GM21447 (cell line): ENCODE data around the gene RAB26.
"Not testable (repeated sequence)": the region's sequence is repeated elsewhere in the genome, so short reads cannot be mapped to it uniquely, and the experiment has no call there.

Experiments used
- ATAC-seq: cut with Tn5 transposase; IDR thresholded peaks from one replicate; pipeline ENCODE4 v1.9.1; 2021; ENCODE audit not compliant: unreplicated experiment

Gene RAB26

GRCh38 chr16:2147981-2148671, at the start of gene RAB26:
Gene RAB26 (plus strand): TSS chr16:2148625. CDS start chr16:2148784, 159 bp downstream.
- no peak for ATAC-seq

GRCh38 chr16:2101581-2101980, 46.8 kb upstream of the RAB26 start:
- ATAC-seq = not testable (repeated sequence)

GRCh38 chr16:2102471-2102870, 46.0 kb upstream of the RAB26 start:
- ATAC-seq = no peak

- not testable (repeated sequence) for ATAC-seq
Observed at GRCh38 chr16:2104464-2104863, 44.0 kb upstream of the RAB26 start.

GRCh38 chr16:2105291-2105690, 43.1 kb upstream of the RAB26 start:
- ATAC-seq = not testable (repeated sequence)

- not testable (repeated sequence) for ATAC-seq
Observed at GRCh38 chr16:2105769-2106168, 42.7 kb upstream of the RAB26 start.

GRCh38 chr16:2106211-2106610, 42.2 kb upstream of the RAB26 start:
- not testable (repeated sequence) for ATAC-seq

- ATAC-seq = not testable (repeated sequence)
Observed at GRCh38 chr16:2107121-2107790, 41.2 kb upstream of the RAB26 start.

- not testable (repeated sequence) for ATAC-seq
Observed at GRCh38 chr16:2107791-2108125, 40.7 kb upstream of the RAB26 start.

- not testable (repeated sequence) for ATAC-seq
Observed at GRCh38 chr16:2108446-2109270, 39.8 kb upstream of the RAB26 start.

- not testable (repeated sequence) for ATAC-seq
Observed at GRCh38 chr16:2109271-2109580, 39.2 kb upstream of the RAB26 start.

GRCh38 chr16:2109872-2110271, 38.6 kb upstream of the RAB26 start:
- ATAC-seq = not testable (repeated sequence)

- ATAC-seq = not testable (repeated sequence)
Observed at GRCh38 chr16:2110332-2111008, 38.0 kb upstream of the RAB26 start.

- ATAC-seq = not testable (repeated sequence)
Observed at GRCh38 chr16:2111009-2111353, 37.4 kb upstream of the RAB26 start.

- ATAC-seq = not testable (repeated sequence)
Observed at GRCh38 chr16:2111412-2112335, 36.8 kb upstream of the RAB26 start.

- not testable (repeated sequence) for ATAC-seq
Observed at GRCh38 chr16:2112539-2113106, 35.8 kb upstream of the RAB26 start.

GRCh38 chr16:2114225-2114624, 34.2 kb upstream of the RAB26 start:
- not testable (repeated sequence) for ATAC-seq

- not testable (repeated sequence) for ATAC-seq
Observed at GRCh38 chr16:2114885-2115590, 33.4 kb upstream of the RAB26 start.

- ATAC-seq = no peak
Observed at GRCh38 chr16:2115591-2115973, 32.8 kb upstream of the RAB26 start.
